Caco-2 (cell line): ENCODE results near the gene ARHGEF16. TPM values are rescaled to one million over a fixed set of nuclear protein-coding genes. Genes with fewer than 3 reads are reported as not detected.

Experiments
- Bru-seq: library from RNA; stranded (reverse); fragments of 400-500 nt; gene quantifications from one replicate; lab custom pipeline; 2021; lab: Mats Ljungman, UMichigan
- BruChase-seq, 2 experiments: library from RNA; stranded (reverse); fragments of 400-500 nt; gene quantifications; one replicate each; lab custom pipeline; 2021; lab: Mats Ljungman, UMichigan
- BruUV-seq: library from RNA; stranded (reverse); fragments of 400-500 nt; replicated peaks from 2 replicates; lab custom pipeline; 2021; lab: Mats Ljungman, UMichigan
- CTCF ChIA-PET: fragments of 300-600 bp; sonication (Branson Sonifier 250); formaldehyde crosslinking; loops from one replicate; lab custom pipeline; 2022; ENCODE audit warnings: antibody characterized with exemption; lab: Charles Lee
- POLR2A ChIA-PET: fragments of 300-600 bp; sonication (Branson Sonifier 250); formaldehyde crosslinking; loops from one replicate; lab custom pipeline; 2022; ENCODE audit warnings: antibody characterized with exemption; lab: Charles Lee
- DNase-seq, 2 experiments: peaks; one replicate each; pipeline versions ENCODE4 v3.0.0 to v3.0.0-alpha.2; 2020 to 2022
- H3K27me3 ChIP-seq: replicated peaks from 2 replicates; pipeline ENCODE4 v1.6.0; 2011; ENCODE audit warnings: low read length; ENCODE audit not compliant: control insufficient read depth, insufficient read depth
- H3K36me3 ChIP-seq: 2 replicates; pipeline ENCODE4 v1.5.1; 2011; ENCODE audit warnings: low read length; ENCODE audit not compliant: control insufficient read depth, insufficient read depth
- H3K4me1 ChIP-seq: fragments of 250-450 bp; sonication (Bioruptor Pico); 2 replicates; pipeline ENCODE4 v1.5.1; 2020; ENCODE audit warnings: mild to moderate bottlenecking
- H3K4me3 ChIP-seq: 2 replicates; pipeline ENCODE4 v1.5.1; 2011; ENCODE audit warnings: low read depth, mild to moderate bottlenecking, control low read depth, low read length
- H3K9me3 ChIP-seq: fragments of 250-450 bp; sonication (Bioruptor Pico); 2 replicates; pipeline ENCODE4 v1.5.1; 2020; ENCODE audit warnings: mild to moderate bottlenecking, moderate library complexity
- H3K27ac Mint-ChIP-seq: one replicate; pipeline ENCODE4 v1.8.0; 2022; ENCODE audit warnings: mixed read lengths; ENCODE audit not compliant: unreplicated experiment
- H3K27me3 Mint-ChIP-seq: one replicate; pipeline ENCODE4 v1.8.0; 2022; ENCODE audit warnings: mixed read lengths; ENCODE audit not compliant: insufficient read depth, unreplicated experiment
- H3K36me3 Mint-ChIP-seq: one replicate; pipeline ENCODE4 v1.8.0; 2022; ENCODE audit warnings: mild to moderate bottlenecking, mixed read lengths; ENCODE audit not compliant: insufficient read depth, unreplicated experiment
- H3K4me1 Mint-ChIP-seq: one replicate; pipeline ENCODE4 v1.8.0; 2022; ENCODE audit warnings: low read depth, mixed read lengths; ENCODE audit not compliant: unreplicated experiment
- H3K4me3 Mint-ChIP-seq: one replicate; pipeline ENCODE4 v1.8.0; 2022; ENCODE audit warnings: mild to moderate bottlenecking, moderate library complexity, mixed read lengths; ENCODE audit not compliant: unreplicated experiment
- H3K9me3 Mint-ChIP-seq: one replicate; pipeline ENCODE4 v1.8.0; 2022; ENCODE audit warnings: mixed read lengths; ENCODE audit not compliant: unreplicated experiment
- intact Hi-C: fragments of 100-400 bp; cut with micrococcal nuclease; formaldehyde crosslinking; loops from one replicate; pipeline ENCODE4 v1.10.0; 2022; ENCODE audit not compliant: unreplicated experiment
- long read RNA-seq: library from polyadenylated mRNA; stranded (forward); transcript quantifications from one replicate; pipeline ENCODE4 v2.0.0, GENCODE V29; 2022
- total RNA-seq: library from RNA; stranded (reverse); gene quantifications from 2 replicates; pipeline ENCODE4 v1.2.3, GENCODE V29; 2022
- TF ChIP-seq, protein P1 (sequence below), 2 experiments: fragments of 200-600 bp in 1 of 2; IDR thresholded peaks; 1 replicate in 1 of 2; 2 replicates in 1 of 2; pipeline versions ENCODE4 v1.5.1 to v1.8.0; 2011 to 2022; ENCODE audit warnings: antibody characterized with exemption in 1 of 2, control low read depth in 1 of 2, inconsistent platforms in 1 of 2, low read depth in 1 of 2, low read length in 1 of 2, mild to moderate bottlenecking in 1 of 2, moderate library complexity in 1 of 2; ENCODE audit not compliant: insufficient read depth in 1 of 2, severe bottlenecking in 1 of 2, unreplicated experiment in 1 of 2

The ARHGEF16 gene
- 35.6 and 40.6 TPM in 2 replicates for total RNA-seq
- Bru-seq, nascent RNA = percentile 54 among the genes with signal in this experiment
- BruChase-seq, experiment 1, labeled RNA remaining after a 2-hour chase = percentile 58 among the genes with signal in this experiment
- BruChase-seq, experiment 2, labeled RNA remaining after a 6-hour chase = percentile 64 among the genes with signal in this experiment
- long read RNA-seq, transcript ARHGEF16-203 (15 exons, 3,061 nt) = major isoform, 21 of 85 reads
- long read RNA-seq, partial matches to known transcripts = 13 of 85 reads
- long read RNA-seq, other reads (novel, unspliced or antisense) = 47 of 85 reads

DNA sequence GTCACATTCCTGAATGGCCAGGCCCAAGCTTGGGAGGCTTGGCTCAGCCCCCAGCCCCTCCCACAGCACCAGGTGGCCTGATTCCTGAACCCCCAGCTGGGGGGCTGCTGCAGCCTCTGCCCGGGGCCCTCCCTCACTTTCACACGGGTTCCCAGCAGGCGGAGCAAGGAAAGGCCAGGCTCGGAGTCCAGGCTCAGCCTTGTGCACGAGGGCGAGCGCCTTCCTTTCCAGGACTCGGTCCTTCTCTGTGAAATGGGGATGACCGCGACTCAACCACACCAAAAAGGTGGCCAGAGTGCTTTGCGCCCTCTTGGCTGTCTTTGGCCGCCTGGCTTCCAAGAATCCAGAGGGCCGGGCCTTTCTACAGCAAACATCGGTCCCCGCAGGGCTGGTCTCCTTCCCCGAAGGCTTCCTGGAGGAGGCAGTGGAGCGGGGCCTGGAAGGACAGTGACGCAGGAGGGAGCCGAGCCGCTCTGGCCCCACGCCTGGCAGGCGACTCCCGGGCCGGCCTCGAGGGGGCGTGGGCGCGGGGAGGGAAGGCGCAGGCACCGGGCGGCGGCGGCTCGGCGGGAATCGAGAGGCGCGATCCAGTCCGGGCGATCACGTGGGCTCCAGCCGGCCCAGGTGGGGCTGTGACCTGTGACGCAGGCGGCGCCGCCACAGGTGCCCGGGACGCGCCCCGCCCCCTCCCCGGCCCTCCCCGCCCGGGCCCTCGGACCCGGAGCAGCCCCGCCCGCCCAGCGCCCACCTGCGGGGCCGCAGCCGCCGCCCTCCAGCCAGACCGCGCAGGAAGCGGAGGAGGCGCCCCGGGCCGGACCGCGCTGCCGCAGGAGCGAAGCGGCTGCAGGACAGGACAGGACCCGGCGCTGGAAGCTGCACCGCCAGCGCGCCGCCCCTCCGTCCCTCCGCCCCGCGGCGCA, at the start of gene ARHGEF16:
Gene ARHGEF16, plus strand, starts transcription at position 775 of the 920 bp plus-strand sequence. CDS start 8,420 bp downstream, outside the sequence.
- H3K36me3 ChIP-seq = no peaks in the 10 kb centered on the region; the same call in 1 of the 2 replicates
- intact Hi-C loops = loop anchor here (1.0 to 2.0 kb wide), 3 partner anchors 17 to 165 kb away; no protein-coding TSS in a partner anchor
- ChIA-PET CTCF (interaction anchor here (0.5 to 2.5 kb wide), 23 partner anchors 9 to 1039 kb away, joined by 3 to 173 read pairs (median 5); no protein-coding TSS in a partner anchor), POLR2A (interaction anchor here (1.2 to 2.5 kb wide), 2 partner anchors 17 to 28 kb away, joined by 3 to 31 read pairs; no protein-coding TSS in a partner anchor)
- Mint-ChIP-seq H3K36me3 (peaks cover 7% of the 10 kb centered on the region), H3K27me3 (no peaks in the 10 kb centered on the region), H3K27ac (peak within 1 kb of the TSS; percentile 79), H3K9me3 (no peaks in the 10 kb centered on the region), H3K4me1 (peaks cover 16% of the 10 kb centered on the region), H3K4me3 (peak within 1 kb of the TSS; percentile 80)
- DNase-seq = peak; percentile 90 to 92
- H3K4me3 ChIP-seq = peak within 1 kb of the TSS; percentile 71
- H3K4me1 ChIP-seq = peaks cover 55% of the 10 kb centered on the region
- TF ChIP-seq, protein P1, sequence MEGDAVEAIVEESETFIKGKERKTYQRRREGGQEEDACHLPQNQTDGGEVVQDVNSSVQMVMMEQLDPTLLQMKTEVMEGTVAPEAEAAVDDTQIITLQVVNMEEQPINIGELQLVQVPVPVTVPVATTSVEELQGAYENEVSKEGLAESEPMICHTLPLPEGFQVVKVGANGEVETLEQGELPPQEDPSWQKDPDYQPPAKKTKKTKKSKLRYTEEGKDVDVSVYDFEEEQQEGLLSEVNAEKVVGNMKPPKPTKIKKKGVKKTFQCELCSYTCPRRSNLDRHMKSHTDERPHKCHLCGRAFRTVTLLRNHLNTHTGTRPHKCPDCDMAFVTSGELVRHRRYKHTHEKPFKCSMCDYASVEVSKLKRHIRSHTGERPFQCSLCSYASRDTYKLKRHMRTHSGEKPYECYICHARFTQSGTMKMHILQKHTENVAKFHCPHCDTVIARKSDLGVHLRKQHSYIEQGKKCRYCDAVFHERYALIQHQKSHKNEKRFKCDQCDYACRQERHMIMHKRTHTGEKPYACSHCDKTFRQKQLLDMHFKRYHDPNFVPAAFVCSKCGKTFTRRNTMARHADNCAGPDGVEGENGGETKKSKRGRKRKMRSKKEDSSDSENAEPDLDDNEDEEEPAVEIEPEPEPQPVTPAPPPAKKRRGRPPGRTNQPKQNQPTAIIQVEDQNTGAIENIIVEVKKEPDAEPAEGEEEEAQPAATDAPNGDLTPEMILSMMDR (IDR thresholded peaks at IDR 0.05; ENCODE audit: insufficient read depth in 1 of 2, low read depth in 1 of 2, low read length in 1 of 2, severe bottlenecking in 1 of 2, unreplicated experiment in 1 of 2) = peak; percentile 48 to 54
- no peaks in the 10 kb centered on the region for H3K27me3 ChIP-seq
- no peaks in the 10 kb centered on the region for H3K9me3 ChIP-seq
- BruUV-seq = TSS peak; percentile 75

DNA sequence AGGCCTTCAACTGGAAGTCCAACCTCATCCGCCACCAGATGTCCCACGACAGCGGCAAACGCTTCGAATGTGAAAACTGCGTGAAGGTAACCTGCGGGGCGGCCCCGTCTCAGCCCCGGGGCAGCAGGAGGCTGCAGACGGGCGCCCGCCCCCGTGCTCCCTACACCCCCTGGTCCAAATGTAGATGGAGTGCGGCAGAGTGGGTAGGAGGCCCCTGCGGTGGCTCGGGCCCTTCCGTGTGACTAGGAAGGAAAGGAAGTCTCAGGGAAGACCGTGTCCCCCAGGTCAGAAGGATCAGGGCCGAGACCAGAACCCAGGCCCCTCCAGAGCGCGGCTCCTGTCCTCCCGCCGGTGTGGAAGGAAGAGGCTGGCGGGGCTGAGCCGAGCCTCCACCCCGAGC, 49.7 kb upstream of the ARHGEF16 start:
- DNase-seq = no peak
- CTCF ChIA-PET = no interaction called here
- POLR2A ChIA-PET = no interaction called here
- H3K4me1 ChIP-seq = no peaks in the 10 kb centered on the region
- no peak overlapping the region for H3K4me3 ChIP-seq
- H3K9me3 Mint-ChIP-seq = no peaks in the 10 kb centered on the region
- H3K36me3 ChIP-seq = no peaks in the 10 kb centered on the region
- no TSS peak for BruUV-seq
- no peaks in the 10 kb centered on the region for H3K4me1 Mint-ChIP-seq
- no peak overlapping the region for H3K4me3 Mint-ChIP-seq
- no peaks in the 10 kb centered on the region for H3K9me3 ChIP-seq
- intact Hi-C loops = no loop called here
- H3K36me3 Mint-ChIP-seq = no peaks in the 10 kb centered on the region
- no peaks in the 10 kb centered on the region for H3K27me3 Mint-ChIP-seq
- H3K27me3 ChIP-seq = no peaks in the 10 kb centered on the region
- no peak overlapping the region for H3K27ac Mint-ChIP-seq
- TF ChIP-seq, protein P1 (IDR thresholded peaks at IDR 0.05; ENCODE audit: insufficient read depth in 1 of 2, low read depth in 1 of 2, low read length in 1 of 2, severe bottlenecking in 1 of 2, unreplicated experiment in 1 of 2) = no peak

DNA sequence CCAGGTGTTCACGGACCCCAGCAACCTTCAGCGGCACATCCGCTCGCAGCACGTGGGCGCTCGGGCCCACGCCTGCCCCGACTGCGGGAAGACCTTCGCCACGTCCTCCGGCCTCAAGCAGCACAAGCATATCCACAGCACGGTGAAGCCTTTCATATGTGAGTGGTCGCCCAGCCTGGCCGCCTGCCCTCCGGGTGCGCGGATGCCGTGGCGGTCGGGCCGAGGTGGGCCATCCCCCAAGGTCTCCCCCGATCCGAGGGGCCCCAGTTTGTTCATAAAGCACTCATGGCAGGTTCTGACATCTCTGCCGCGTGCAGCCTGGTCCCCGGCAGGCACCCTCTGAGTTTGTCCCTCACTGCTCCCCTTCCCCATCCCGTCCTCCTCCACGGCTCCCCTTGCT, 49.0 kb upstream of the ARHGEF16 start:
- H3K4me1 Mint-ChIP-seq = no peaks in the 10 kb centered on the region
- no peaks in the 10 kb centered on the region for H3K9me3 ChIP-seq
- H3K4me3 ChIP-seq = no peak overlapping the region
- H3K27ac Mint-ChIP-seq = no peak overlapping the region
- DNase-seq = no peak
- TF ChIP-seq, protein P1 (IDR thresholded peaks at IDR 0.05; ENCODE audit: insufficient read depth in 1 of 2, low read depth in 1 of 2, low read length in 1 of 2, severe bottlenecking in 1 of 2, unreplicated experiment in 1 of 2) = no peak
- CTCF ChIA-PET = no interaction called here
- H3K36me3 ChIP-seq = no peaks in the 10 kb centered on the region
- H3K36me3 Mint-ChIP-seq = no peaks in the 10 kb centered on the region
- no peaks in the 10 kb centered on the region for H3K27me3 Mint-ChIP-seq
- H3K9me3 Mint-ChIP-seq = no peaks in the 10 kb centered on the region
- no TSS peak for BruUV-seq
- POLR2A ChIA-PET = no interaction called here
- intact Hi-C loops = no loop called here
- H3K4me1 ChIP-seq = no peaks in the 10 kb centered on the region
- H3K4me3 Mint-ChIP-seq = no peak overlapping the region
- no peaks in the 10 kb centered on the region for H3K27me3 ChIP-seq
